Mesendoderm (in vitro differentiated cells): Measurements from ENCODE around the gene IFI6.
"Not testable (repeated sequence)": the region's sequence is repeated elsewhere in the genome, so short reads cannot be mapped to it uniquely, and the experiment has no call there.

ENCODE experiments used
- DNase-seq: peaks from one replicate; pipeline ENCODE4 v3.0.0; 2013
- H2AK5ac ChIP-seq: 2 replicates; pipeline ENCODE4 v1.6.1; 2013; ENCODE audit warnings: low read length, inconsistent platforms
- H2BK120ac ChIP-seq: 2 replicates; pipeline ENCODE4 v1.6.1; 2013; ENCODE audit warnings: low read depth, mild to moderate bottlenecking, low read length, moderate library complexity, mixed read lengths
- H2BK15ac ChIP-seq: replicated peaks from 2 replicates; pipeline ENCODE4 v1.6.1; 2013; ENCODE audit warnings: low read depth, mild to moderate bottlenecking, moderate library complexity
- H2BK5ac ChIP-seq: 2 replicates; pipeline ENCODE4 v1.6.1; 2013; ENCODE audit warnings: low read length, inconsistent platforms
- H3K18ac ChIP-seq: 2 replicates; pipeline ENCODE4 v1.6.1; 2013; ENCODE audit warnings: mild to moderate bottlenecking, low read length, mixed read lengths
- H3K23ac ChIP-seq: one replicate; pipeline ENCODE4 v1.6.1; 2013; ENCODE audit warnings: low read length
- H3K27ac ChIP-seq: 2 replicates; pipeline ENCODE4 v1.5.1; 2013; ENCODE audit warnings: low read depth, mild to moderate bottlenecking, inconsistent platforms, low read length, moderate library complexity
- H3K27me3 ChIP-seq: 2 replicates; pipeline ENCODE4 v1.6.1; 2013; ENCODE audit warnings: low read length, control low read depth, mild to moderate bottlenecking, inconsistent platforms; ENCODE audit not compliant: insufficient read depth, poor library complexity
- H3K36me3 ChIP-seq: 2 replicates; pipeline ENCODE4 v1.6.1; 2013; ENCODE audit warnings: low read length, inconsistent platforms; ENCODE audit not compliant: control insufficient read depth, insufficient read depth
- H3K4ac ChIP-seq: one replicate; pipeline ENCODE4 v1.6.1; 2013; ENCODE audit warnings: low read depth, mild to moderate bottlenecking, low read length, moderate library complexity
- H3K4me1 ChIP-seq: 2 replicates; pipeline ENCODE4 v1.6.1; 2013; ENCODE audit warnings: low read depth, low read length, inconsistent platforms; ENCODE audit not compliant: control insufficient read depth
- H3K4me2 ChIP-seq: 2 replicates; pipeline ENCODE4 v1.6.1; 2013; ENCODE audit warnings: low read length
- H3K4me3 ChIP-seq: 2 replicates; pipeline ENCODE4 v1.5.1; 2013; ENCODE audit warnings: mild to moderate bottlenecking, low read length
- H3K56ac ChIP-seq: one replicate; pipeline ENCODE4 v1.6.1; 2013; ENCODE audit warnings: low read length
- H3K79me1 ChIP-seq: 2 replicates; pipeline ENCODE4 v1.6.1; 2013; ENCODE audit warnings: low read length, inconsistent platforms
- H3K79me2 ChIP-seq: 2 replicates; pipeline ENCODE4 v1.6.1; 2013; ENCODE audit warnings: mild to moderate bottlenecking, low read length; ENCODE audit not compliant: control insufficient read depth, insufficient read depth
- H3K9ac ChIP-seq: 2 replicates; pipeline ENCODE4 v1.6.1; 2013; ENCODE audit warnings: low read length, inconsistent platforms
- H4K5ac ChIP-seq: one replicate; pipeline ENCODE4 v1.6.1; 2013; ENCODE audit warnings: low read length
- H4K8ac ChIP-seq: one replicate; pipeline ENCODE4 v1.6.1; 2013; ENCODE audit warnings: low read depth, mild to moderate bottlenecking, control low read depth, low read length, moderate library complexity
- WGBS: extraction: QIAGEN DNeasy Blood & Tissue Kit; methylation state at CpG from one replicate; pipeline ENCODE4 v1.1.7; 2013; ENCODE audit warnings: low lambda C conversion rate, missing lambda C conversion rate; ENCODE audit not compliant: insufficient coverage; ENCODE audit errors: extremely low coverage; 5-methylcytosine and 5-hydroxymethylcytosine counted together

The IFI6 gene

DNA sequence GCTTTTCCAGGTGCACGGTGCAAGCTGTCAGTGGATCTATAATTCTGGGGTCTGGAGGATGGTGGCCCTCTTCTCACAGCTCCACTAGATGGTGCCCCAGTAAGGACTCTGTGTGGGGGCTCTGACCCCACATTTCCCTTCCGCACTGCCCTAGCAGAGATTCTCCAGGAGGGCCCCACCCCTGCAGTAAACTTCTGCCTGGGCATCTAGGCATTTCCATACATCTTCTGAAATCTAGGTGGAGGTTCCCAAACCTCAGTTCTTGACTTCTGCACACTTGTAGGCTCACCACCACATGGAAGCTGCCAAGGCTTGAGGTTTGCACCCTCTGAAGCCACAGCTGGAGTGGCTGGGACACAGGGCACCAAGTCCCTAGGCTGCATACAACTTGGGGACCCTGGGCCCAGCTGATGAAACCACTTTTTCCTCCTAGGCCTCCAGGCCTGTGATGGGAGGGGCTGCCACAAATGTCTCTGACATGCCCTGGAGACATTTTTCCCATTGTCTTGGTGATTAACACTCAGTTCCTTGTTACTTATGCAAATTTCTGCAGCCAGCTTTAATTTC, 8.3 kb upstream of the IFI6 start:
- H3K4me3 ChIP-seq, H3K4ac ChIP-seq, H3K18ac ChIP-seq, DNase-seq, H3K79me1 ChIP-seq, H3K27me3 ChIP-seq, H2BK5ac ChIP-seq, H3K4me1 ChIP-seq, H3K9ac ChIP-seq, H3K27ac ChIP-seq, H3K36me3 ChIP-seq, H3K56ac ChIP-seq, H4K8ac ChIP-seq, H2BK15ac ChIP-seq, H3K23ac ChIP-seq, H2BK120ac ChIP-seq, H4K5ac ChIP-seq, H3K4me2 ChIP-seq, H2AK5ac ChIP-seq, H3K79me2 ChIP-seq: not testable (repeated sequence)
- no CpG with 5 or more reads among the region's 2 CpGs for WGBS

DNA sequence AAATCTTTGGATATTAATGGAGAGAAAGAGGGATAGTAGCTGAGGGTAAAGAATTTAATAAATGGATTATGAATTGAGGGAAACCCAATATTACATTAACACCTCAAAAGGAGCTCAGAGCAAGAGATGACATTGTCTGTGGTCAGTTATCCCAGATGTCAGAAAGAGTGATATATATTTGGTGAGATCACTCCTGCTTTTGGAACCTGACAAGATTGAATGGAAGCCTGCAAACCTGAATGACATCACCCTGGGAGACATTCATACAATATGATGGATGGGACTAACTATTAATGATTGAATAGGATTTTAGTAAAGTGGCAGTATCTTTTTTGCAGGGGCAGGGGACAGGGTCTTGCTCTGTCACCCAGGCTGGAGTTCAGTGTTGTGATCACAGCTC, 6.8 kb upstream of the IFI6 start:
- no peak overlapping the region for H4K8ac ChIP-seq
- no peak overlapping the region for H3K56ac ChIP-seq
- H2AK5ac ChIP-seq = no peak overlapping the region
- no peak overlapping the region for H3K9ac ChIP-seq
- H2BK15ac ChIP-seq = no peak overlapping the region
- H3K23ac ChIP-seq = no peak overlapping the region
- H3K18ac ChIP-seq = no peak overlapping the region
- no peaks in the 10 kb centered on the region for H3K79me1 ChIP-seq
- no peaks in the 10 kb centered on the region for H3K79me2 ChIP-seq
- H3K4ac ChIP-seq = no peak overlapping the region
- H3K4me2 ChIP-seq = no peak overlapping the region
- no peaks in the 10 kb centered on the region for H3K36me3 ChIP-seq
- no peak overlapping the region for H2BK120ac ChIP-seq
- no peak for DNase-seq
- H4K5ac ChIP-seq = no peak overlapping the region
- no peaks in the 10 kb centered on the region for H3K4me1 ChIP-seq
- H3K27ac ChIP-seq = no peak overlapping the region
- no peak overlapping the region for H3K4me3 ChIP-seq
- no peaks in the 10 kb centered on the region for H3K27me3 ChIP-seq
- H2BK5ac ChIP-seq = no peak overlapping the region

DNA sequence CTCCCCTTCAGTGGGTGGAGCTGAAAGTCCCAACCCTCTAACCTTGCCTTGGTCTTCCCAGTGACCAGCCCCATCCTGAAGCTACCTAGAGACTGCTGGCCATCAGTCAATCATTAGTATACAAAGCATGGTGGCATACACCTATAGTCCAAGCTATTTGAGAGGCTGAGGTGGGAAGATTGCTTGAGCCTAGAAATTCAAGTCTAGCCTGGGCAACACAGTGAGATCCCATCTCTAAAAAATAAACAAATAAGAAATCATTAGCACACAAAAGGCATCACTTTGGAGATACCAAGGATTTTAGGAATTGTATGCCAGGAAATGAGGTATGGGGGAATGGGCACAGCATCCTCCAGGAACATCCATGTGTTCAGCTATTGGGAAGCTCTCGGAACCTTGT, 4.4 kb upstream of the IFI6 start:
- H2BK5ac ChIP-seq = no peak overlapping the region
- no peak for DNase-seq
- H3K27ac ChIP-seq = no peak overlapping the region
- H3K79me2 ChIP-seq = no peaks in the 10 kb centered on the region
- H3K4ac ChIP-seq = no peak overlapping the region
- H4K8ac ChIP-seq = no peak overlapping the region
- H3K4me3 ChIP-seq = no peak overlapping the region
- no peaks in the 10 kb centered on the region for H3K79me1 ChIP-seq
- H3K56ac ChIP-seq = no peak overlapping the region
- H3K4me1 ChIP-seq = no peaks in the 10 kb centered on the region
- H2BK120ac ChIP-seq = no peak overlapping the region
- no peak overlapping the region for H3K23ac ChIP-seq
- no peak overlapping the region for H4K5ac ChIP-seq
- H3K36me3 ChIP-seq = no peaks in the 10 kb centered on the region
- H3K9ac ChIP-seq = no peak overlapping the region
- H2BK15ac ChIP-seq = no peak overlapping the region
- no CpG with 5 or more reads among the region's 1 CpG for WGBS
- H3K4me2 ChIP-seq = no peak overlapping the region
- H3K27me3 ChIP-seq = no peaks in the 10 kb centered on the region
- H3K18ac ChIP-seq = no peak overlapping the region
- no peak overlapping the region for H2AK5ac ChIP-seq

DNA sequence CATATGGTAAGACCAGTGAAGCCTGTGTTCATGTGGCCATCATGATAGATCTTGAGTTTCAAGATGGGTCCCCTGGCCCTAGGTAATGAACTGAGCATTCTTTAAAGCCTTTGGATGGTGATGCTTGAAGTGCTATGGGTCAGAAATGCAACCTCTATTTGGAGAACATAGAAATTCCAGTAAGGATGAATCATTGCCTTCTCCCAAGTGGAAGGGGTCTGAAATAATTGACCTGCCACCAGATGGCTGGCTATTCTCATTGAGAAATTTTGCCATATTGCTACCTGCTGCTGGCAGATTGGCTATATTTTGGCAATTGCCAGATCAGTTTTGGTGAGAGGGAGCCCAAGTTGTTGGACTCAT, 739 bp upstream of the IFI6 start:
- DNase-seq = peak; percentile 30
- Histone ChIP-seq H3K27me3 (no peaks in the 10 kb centered on the region), H4K8ac (no peak overlapping the region), H2BK15ac (no peak overlapping the region), H3K4me3 (no peak overlapping the region), H3K23ac (no peak overlapping the region), H2BK5ac (no peak overlapping the region), H3K4ac (no peak overlapping the region), H3K4me2 (no peak overlapping the region), H3K79me2 (no peaks in the 10 kb centered on the region), H3K36me3 (no peaks in the 10 kb centered on the region), H3K56ac (no peak overlapping the region), H4K5ac (no peak overlapping the region), H3K9ac (no peak overlapping the region), H2AK5ac (no peak overlapping the region), H3K4me1 (no peaks in the 10 kb centered on the region), H3K79me1 (no peaks in the 10 kb centered on the region), H3K18ac (no peak overlapping the region), H3K27ac (no peak overlapping the region), H2BK120ac (no peak overlapping the region)

DNA sequence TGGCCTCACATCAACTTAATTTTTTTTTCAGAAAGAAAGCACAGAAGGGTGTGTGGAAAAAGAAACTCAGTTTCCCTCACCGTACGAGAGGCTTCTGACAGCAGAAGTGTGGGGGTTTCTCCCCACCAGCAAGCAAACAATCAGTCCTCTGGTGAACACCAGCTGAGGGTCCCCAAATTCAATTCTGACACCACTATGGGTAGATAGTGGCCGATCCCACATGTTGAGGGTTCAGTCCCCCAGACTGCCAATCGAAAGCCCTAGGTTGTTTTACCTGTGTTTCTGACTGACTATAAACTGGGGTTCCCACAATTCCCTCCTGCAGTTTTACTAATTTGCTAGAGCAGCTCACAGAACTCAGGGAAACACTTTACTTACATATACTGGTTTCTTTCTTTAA, 2.1 kb downstream of the IFI6 start:
- no peaks in the 10 kb centered on the region for H3K36me3 ChIP-seq
- H3K18ac ChIP-seq = no peak overlapping the region
- H3K27ac ChIP-seq = no peak overlapping the region
- no peak overlapping the region for H2BK120ac ChIP-seq
- H4K8ac ChIP-seq = no peak overlapping the region
- no peak overlapping the region for H3K4ac ChIP-seq
- DNase-seq = no peak
- H2AK5ac ChIP-seq = no peak overlapping the region
- no peaks in the 10 kb centered on the region for H3K79me1 ChIP-seq
- no peak overlapping the region for H3K56ac ChIP-seq
- no peak overlapping the region for H3K9ac ChIP-seq
- no peak overlapping the region for H4K5ac ChIP-seq
- WGBS = no CpG with 5 or more reads among the region's 4 CpGs
- H3K4me2 ChIP-seq = no peak overlapping the region
- H2BK15ac ChIP-seq = no peak overlapping the region
- H3K23ac ChIP-seq = no peak overlapping the region
- H2BK5ac ChIP-seq = no peak overlapping the region
- H3K4me1 ChIP-seq = no peaks in the 10 kb centered on the region
- H3K79me2 ChIP-seq = no peaks in the 10 kb centered on the region
- no peak overlapping the region for H3K4me3 ChIP-seq
- H3K27me3 ChIP-seq = no peaks in the 10 kb centered on the region

DNA sequence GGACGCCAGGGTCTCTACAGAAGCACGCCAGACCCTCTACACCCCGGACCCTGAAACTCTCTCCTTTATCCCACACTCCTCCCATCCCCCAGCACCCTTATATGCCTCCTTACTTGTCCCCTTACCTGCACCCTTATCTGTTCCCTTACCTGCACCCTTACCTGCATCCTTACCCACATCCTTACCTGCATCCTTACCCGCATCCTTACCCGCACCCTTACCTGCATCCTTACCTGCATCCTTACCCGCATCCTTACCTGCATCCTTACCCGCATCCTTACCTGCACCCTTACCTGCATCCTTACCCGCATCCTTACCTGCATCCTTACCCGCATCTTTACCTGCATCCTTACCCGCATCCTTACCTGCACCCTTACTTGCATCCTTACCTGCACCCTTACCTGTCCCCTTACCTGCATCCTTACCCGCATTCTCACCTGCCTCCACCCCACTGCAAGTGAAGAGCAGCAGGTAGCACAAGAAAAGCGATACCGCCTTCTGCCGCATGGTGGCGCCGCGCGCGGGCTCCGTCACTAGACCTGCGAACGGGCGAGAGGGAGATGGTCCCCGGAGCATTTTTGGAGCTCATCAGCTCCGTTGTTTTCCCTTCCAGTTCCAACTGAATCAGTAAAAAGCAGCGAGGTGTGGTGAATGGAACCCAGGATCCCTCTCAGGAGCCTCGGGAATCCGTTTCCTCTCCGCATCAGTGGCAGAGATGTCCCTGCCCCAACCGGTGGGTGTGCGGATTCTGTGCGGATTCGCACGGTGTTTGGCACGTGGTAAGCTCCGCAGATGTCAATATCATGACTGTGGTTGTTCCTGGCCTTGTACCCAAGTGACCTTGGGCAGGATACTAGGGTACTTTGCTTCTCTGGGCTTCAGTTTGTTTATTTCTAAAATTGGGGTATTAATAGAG, 2.9 kb downstream of the IFI6 start:
- no peak overlapping the region for H2BK5ac ChIP-seq
- no peaks in the 10 kb centered on the region for H3K27me3 ChIP-seq
- peak overlapping the region; percentile 66 for H3K56ac ChIP-seq
- no peak overlapping the region for H3K18ac ChIP-seq
- H2AK5ac ChIP-seq = no peak overlapping the region
- peak overlapping the region; percentile 56 for H3K4me2 ChIP-seq
- peak; percentile 60 for DNase-seq
- no peak overlapping the region for H3K4me3 ChIP-seq
- no peaks in the 10 kb centered on the region for H3K79me2 ChIP-seq
- H4K8ac ChIP-seq = no peak overlapping the region
- no CpG with 5 or more reads among the region's 36 CpGs for whole genome bisulfite sequencing
- H3K4ac ChIP-seq = no peak overlapping the region
- peak overlapping the region; percentile 44 for H3K9ac ChIP-seq
- H3K79me1 ChIP-seq = no peaks in the 10 kb centered on the region
- no peak overlapping the region for H2BK120ac ChIP-seq
- no peaks in the 10 kb centered on the region for H3K36me3 ChIP-seq
- H4K5ac ChIP-seq = no peak overlapping the region
- no peak overlapping the region for H3K27ac ChIP-seq
- no peaks in the 10 kb centered on the region for H3K4me1 ChIP-seq
- H2BK15ac ChIP-seq = no peak overlapping the region
- H3K23ac ChIP-seq = no peak overlapping the region
